H9 (cell line): Measurements from ENCODE around the gene TNFAIP8L3. TPM values are rescaled to one million over a fixed set of nuclear protein-coding genes. Genes with fewer than 3 reads are reported as not detected.

ENCODE experiments used
- DNase-seq: peaks from one replicate; pipeline ENCODE4 v3.0.0-alpha.2; 2017
- H2AFZ ChIP-seq: one replicate; pipeline ENCODE4 v1.6.1; 2013; ENCODE audit warnings: mild to moderate bottlenecking, low read length, control low read depth, moderate library complexity
- H2AK5ac ChIP-seq: 2 replicates; pipeline ENCODE4 v1.6.1; 2013; ENCODE audit warnings: low read length, control low read depth, mixed read lengths; ENCODE audit not compliant: insufficient read length
- H2BK120ac ChIP-seq: one replicate; pipeline ENCODE4 v1.6.1; 2013; ENCODE audit warnings: low read depth, mild to moderate bottlenecking, low read length, control low read depth, inconsistent platforms; ENCODE audit not compliant: poor library complexity, severe bottlenecking
- H2BK12ac ChIP-seq: 2 replicates; pipeline ENCODE4 v1.6.1; 2013; ENCODE audit warnings: low read length, control low read depth, mixed read lengths, low read depth; ENCODE audit not compliant: insufficient read length
- H2BK15ac ChIP-seq: 2 replicates; pipeline ENCODE4 v1.6.1; 2013; ENCODE audit warnings: low read depth, low read length, control low read depth
- H2BK20ac ChIP-seq: one replicate; pipeline ENCODE4 v1.6.1; 2013; ENCODE audit warnings: low read depth, mild to moderate bottlenecking, low read length, control low read depth, inconsistent platforms; ENCODE audit not compliant: poor library complexity, severe bottlenecking
- H2BK5ac ChIP-seq: 2 replicates; pipeline ENCODE4 v1.6.1; 2013; ENCODE audit warnings: low read length, control low read depth, mixed read lengths; ENCODE audit not compliant: insufficient read length
- H3K14ac ChIP-seq: 2 replicates; pipeline ENCODE4 v1.6.1; 2013; ENCODE audit warnings: low read length, control low read depth; ENCODE audit not compliant: insufficient read depth
- H3K18ac ChIP-seq: 2 replicates; pipeline ENCODE4 v1.6.1; 2013; ENCODE audit warnings: low read depth, mild to moderate bottlenecking, mixed read lengths, low read length, control low read depth; ENCODE audit not compliant: insufficient read length
- H3K23ac ChIP-seq: 2 replicates; pipeline ENCODE4 v1.6.1; 2013; ENCODE audit warnings: low read length, control low read depth, mixed read lengths, low read depth; ENCODE audit not compliant: insufficient read length
- H3K23me2 ChIP-seq: 2 replicates; pipeline ENCODE4 v1.6.1; 2013; ENCODE audit warnings: low read depth, mild to moderate bottlenecking, mixed read lengths, low read length, control low read depth; ENCODE audit not compliant: insufficient read length, poor library complexity, severe bottlenecking
- H3K27ac ChIP-seq: 2 replicates; pipeline ENCODE4 v1.5.1; 2013; ENCODE audit warnings: low read length, control low read depth, mixed read lengths, low read depth; ENCODE audit not compliant: insufficient read length
- H3K27me3 ChIP-seq: 2 replicates; pipeline ENCODE4 v1.6.1; 2013; ENCODE audit warnings: low read length, control low read depth, inconsistent platforms; ENCODE audit not compliant: insufficient read depth
- H3K4ac ChIP-seq: 2 replicates; pipeline ENCODE4 v1.6.1; 2013; ENCODE audit warnings: low read depth, mild to moderate bottlenecking, control low read depth, inconsistent platforms, low read length, moderate library complexity
- H3K4me1 ChIP-seq: 2 replicates; pipeline ENCODE4 v1.6.1; 2013; ENCODE audit warnings: low read length, control low read depth, inconsistent platforms; ENCODE audit not compliant: insufficient read depth
- H3K4me2 ChIP-seq: 2 replicates; pipeline ENCODE4 v1.6.1; 2013; ENCODE audit warnings: low read length, control low read depth, mixed read lengths; ENCODE audit not compliant: insufficient read length, insufficient read depth
- H3K56ac ChIP-seq: 2 replicates; pipeline ENCODE4 v1.6.1; 2013; ENCODE audit warnings: low read depth, mild to moderate bottlenecking, mixed read lengths, low read length, control low read depth; ENCODE audit not compliant: insufficient read length
- H3K79me1 ChIP-seq: 2 replicates; pipeline ENCODE4 v1.6.1; 2013; ENCODE audit warnings: low read depth, mild to moderate bottlenecking, moderate library complexity, low read length, control low read depth, inconsistent platforms; ENCODE audit not compliant: insufficient read depth, poor library complexity, severe bottlenecking
- H3K79me2 ChIP-seq: 2 replicates; pipeline ENCODE4 v1.6.1; 2013; ENCODE audit warnings: low read length, control low read depth, inconsistent platforms; ENCODE audit not compliant: insufficient read depth
- H3K9ac ChIP-seq: 2 replicates; pipeline ENCODE4 v1.6.1; 2013; ENCODE audit warnings: low read length, control low read depth, mixed read lengths; ENCODE audit not compliant: insufficient read length; ENCODE audit errors: extremely low read depth
- H3K9me3 ChIP-seq: one replicate; pipeline ENCODE4 v1.6.1; 2013; ENCODE audit warnings: low read depth, low read length, inconsistent platforms; ENCODE audit not compliant: control insufficient read depth
- H3T11ph ChIP-seq: one replicate; pipeline ENCODE4 v1.6.1; 2013; ENCODE audit warnings: mild to moderate bottlenecking, low read length, control low read depth, inconsistent platforms
- H4K20me1 ChIP-seq: one replicate; pipeline ENCODE4 v1.6.1; 2013; ENCODE audit not compliant: control insufficient read depth, insufficient read length, insufficient read depth
- H4K5ac ChIP-seq: 2 replicates; pipeline ENCODE4 v1.6.1; 2013; ENCODE audit warnings: low read depth, mild to moderate bottlenecking, mixed read lengths, low read length, control low read depth; ENCODE audit not compliant: insufficient read length
- H4K8ac ChIP-seq: replicated peaks from 2 replicates; pipeline ENCODE4 v1.6.1; 2013; ENCODE audit warnings: low read length, control low read depth, mixed read lengths, low read depth; ENCODE audit not compliant: insufficient read length
- H4K91ac ChIP-seq: 2 replicates; pipeline ENCODE4 v1.6.1; 2013; ENCODE audit warnings: low read depth, mild to moderate bottlenecking, moderate library complexity, mixed read lengths, low read length, control low read depth; ENCODE audit not compliant: insufficient read length
- H3K27ac Mint-ChIP-seq, 3 experiments: 2 replicates in 2 of 3; 3 replicates in 1 of 3; pipeline ENCODE4 v1.8.0; 2020 to 2021; ENCODE audit warnings: mixed read lengths in 3 of 3, mild to moderate bottlenecking in 1 of 3, moderate library complexity in 1 of 3
- H3K27me3 Mint-ChIP-seq: 2 replicates; pipeline ENCODE4 v1.8.0; 2021; ENCODE audit warnings: low read depth, mild to moderate bottlenecking, moderate library complexity, mixed read lengths
- H3K36me3 Mint-ChIP-seq, 3 experiments: 2 replicates in 2 of 3; 3 replicates in 1 of 3; pipeline ENCODE4 v1.8.0; 2020 to 2021; ENCODE audit warnings: low read depth in 3 of 3, mixed read lengths in 3 of 3; ENCODE audit not compliant: insufficient read depth in 1 of 3
- H3K4me1 Mint-ChIP-seq, 2 experiments: 2 replicates each; pipeline ENCODE4 v1.8.0; 2020; ENCODE audit warnings: mixed read lengths in 2 of 2
- H3K4me3 Mint-ChIP-seq, 2 experiments: 2 replicates in 1 of 2; 3 replicates in 1 of 2; pipeline ENCODE4 v1.8.0; 2020 to 2021; ENCODE audit warnings: mild to moderate bottlenecking in 2 of 2, mixed read lengths in 2 of 2, moderate library complexity in 1 of 2
- H3K9me3 Mint-ChIP-seq, 2 experiments: 2 replicates in 1 of 2; 3 replicates in 1 of 2; pipeline ENCODE4 v1.8.0; 2020; ENCODE audit warnings: mild to moderate bottlenecking in 2 of 2, mixed read lengths in 2 of 2, moderate library complexity in 1 of 2
- WGBS: extraction: QIAGEN DNeasy Blood & Tissue Kit; methylation state at CpG from one replicate; pipeline ENCODE4 v1.1.7; 2013; ENCODE audit warnings: missing lambda C conversion rate, low lambda C conversion rate, mixed read lengths; ENCODE audit not compliant: insufficient read length; ENCODE audit errors: extremely low coverage; 5-methylcytosine and 5-hydroxymethylcytosine counted together
- total RNA-seq: library from RNA; stranded (reverse); gene quantifications from 2 replicates; pipeline ENCODE4 v1.2.1, GENCODE V29; 2021
- TF ChIP-seq, protein P1 (sequence below): fragments of 200-600 bp; sonication (generic); conservative IDR thresholded peaks from 3 replicates; pipeline ENCODE4 v1.8.0; 2021; ENCODE audit warnings: antibody characterized with exemption, mild to moderate bottlenecking

Gene TNFAIP8L3
- total RNA-seq, 1 experiment from 2014 or later = 0.22 TPM

DNA sequence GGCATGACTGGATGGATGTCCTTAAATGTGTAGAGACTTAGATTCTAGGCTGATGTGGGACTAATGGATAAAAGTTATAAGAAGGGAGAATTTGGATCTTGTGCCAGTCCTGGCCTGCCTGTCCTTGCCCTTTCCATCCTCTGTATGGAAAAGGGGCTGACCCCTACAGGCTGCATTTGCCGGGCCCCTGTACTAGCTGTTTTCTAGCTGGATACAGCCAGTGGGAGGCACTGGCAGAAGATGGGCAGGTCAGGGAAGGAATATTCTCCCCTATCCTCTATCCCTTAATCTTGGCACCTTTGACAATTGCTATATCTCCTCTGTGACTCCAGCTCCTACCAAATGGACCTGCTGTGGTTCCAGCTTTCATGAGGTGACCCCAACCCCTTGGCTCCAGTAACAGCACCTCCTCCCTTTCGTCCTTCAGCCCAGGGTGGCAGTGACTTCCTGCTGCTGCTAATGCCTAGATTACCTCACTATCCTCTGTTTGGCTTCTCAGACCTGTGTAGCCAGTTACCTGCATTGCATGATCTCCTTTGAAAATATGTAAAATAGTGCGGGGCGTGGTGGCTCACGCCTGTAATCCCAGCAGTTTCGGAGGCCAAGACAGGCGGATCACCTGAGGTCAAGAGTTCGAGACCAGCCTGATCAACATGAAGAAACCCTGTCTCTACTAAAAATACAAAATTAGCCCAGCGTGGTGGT is 6.2 kb upstream of the TNFAIP8L3 start:
- Histone ChIP-seq H3K4me1 (no peaks in the 10 kb centered on the region), H2AK5ac (no peak overlapping the region), H3T11ph (no peak overlapping the region), H2AFZ (no peak overlapping the region), H4K8ac (no peak overlapping the region), H3K23me2 (no peaks in the 10 kb centered on the region), H3K56ac (no peak overlapping the region), H3K18ac (no peak overlapping the region), H3K79me1 (no peaks in the 10 kb centered on the region), H3K23ac (no peak overlapping the region), H3K14ac (no peak overlapping the region), H3K4ac (no peak overlapping the region), H2BK15ac (no peak overlapping the region), H4K20me1 (no peaks in the 10 kb centered on the region), H3K79me2 (no peaks in the 10 kb centered on the region), H3K4me2 (no peak overlapping the region), H2BK120ac (no peak overlapping the region), H4K91ac (no peak overlapping the region), H3K27ac (no peak overlapping the region), H2BK20ac (no peak overlapping the region), H4K5ac (no peak overlapping the region), H2BK12ac (no peak overlapping the region), H3K27me3 (no peaks in the 10 kb centered on the region; the same call in 1 of the 2 replicates), H3K9ac (no peak overlapping the region), H2BK5ac (no peak overlapping the region), H3K9me3 (no peaks in the 10 kb centered on the region)
- H3K4me3 Mint-ChIP-seq = no peak overlapping the region
- H3K4me1 Mint-ChIP-seq = peaks cover 11 to 14% of the 10 kb centered on the region in 2 experiments; a peak in 3 of 4 replicates
- H3K27ac Mint-ChIP-seq = no peak overlapping the region
- H3K36me3 Mint-ChIP-seq = no peaks in the 10 kb centered on the region
- WGBS = no CpG with 5 or more reads among the region's 9 CpGs
- H3K27me3 Mint-ChIP-seq = peaks cover 48% of the 10 kb centered on the region
- no peaks in the 10 kb centered on the region for H3K9me3 Mint-ChIP-seq
- TF ChIP-seq, protein P1, sequence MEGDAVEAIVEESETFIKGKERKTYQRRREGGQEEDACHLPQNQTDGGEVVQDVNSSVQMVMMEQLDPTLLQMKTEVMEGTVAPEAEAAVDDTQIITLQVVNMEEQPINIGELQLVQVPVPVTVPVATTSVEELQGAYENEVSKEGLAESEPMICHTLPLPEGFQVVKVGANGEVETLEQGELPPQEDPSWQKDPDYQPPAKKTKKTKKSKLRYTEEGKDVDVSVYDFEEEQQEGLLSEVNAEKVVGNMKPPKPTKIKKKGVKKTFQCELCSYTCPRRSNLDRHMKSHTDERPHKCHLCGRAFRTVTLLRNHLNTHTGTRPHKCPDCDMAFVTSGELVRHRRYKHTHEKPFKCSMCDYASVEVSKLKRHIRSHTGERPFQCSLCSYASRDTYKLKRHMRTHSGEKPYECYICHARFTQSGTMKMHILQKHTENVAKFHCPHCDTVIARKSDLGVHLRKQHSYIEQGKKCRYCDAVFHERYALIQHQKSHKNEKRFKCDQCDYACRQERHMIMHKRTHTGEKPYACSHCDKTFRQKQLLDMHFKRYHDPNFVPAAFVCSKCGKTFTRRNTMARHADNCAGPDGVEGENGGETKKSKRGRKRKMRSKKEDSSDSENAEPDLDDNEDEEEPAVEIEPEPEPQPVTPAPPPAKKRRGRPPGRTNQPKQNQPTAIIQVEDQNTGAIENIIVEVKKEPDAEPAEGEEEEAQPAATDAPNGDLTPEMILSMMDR = peak; percentile 44; the same call in 2 of the 3 replicates
- DNase-seq = no peak
